H7 (cell line): ENCODE measurements around the gene CLP1. TPM values are rescaled to one million over a fixed set of nuclear protein-coding genes. Genes with fewer than 3 reads are reported as not detected.
A peak's percentile ranks its signal among the peaks of the same experiment; 100 is the strongest.
"Not testable (repeated sequence)": the region's sequence is repeated elsewhere in the genome, so short reads cannot be mapped to it uniquely, and the experiment has no call there.

ENCODE experiments used
- DNase-seq: peaks from one replicate; pipeline ENCODE4 v3.0.0; 2012
- H3K27me3 ChIP-seq: 2 replicates; pipeline ENCODE4 v1.6.0; 2011; ENCODE audit warnings: mild to moderate bottlenecking, low read length; ENCODE audit not compliant: control insufficient read depth, insufficient read depth
- H3K36me3 ChIP-seq: replicated peaks from 2 replicates; pipeline ENCODE4 v1.5.1; 2011; ENCODE audit warnings: low read length; ENCODE audit not compliant: control insufficient read depth, insufficient read depth
- H3K4me3 ChIP-seq: 2 replicates; pipeline ENCODE4 v1.5.1; 2011; ENCODE audit warnings: low read depth, mild to moderate bottlenecking, control low read depth, low read length, moderate library complexity; ENCODE audit not compliant: insufficient read depth
- total RNA-seq: library from RNA; depleted of rRNA; stranded (reverse); fragments of >200 nt; shearing (Covaris generic); gene quantifications from 2 replicates; pipeline ENCODE4 v1.2.3, GENCODE V29; 2014

The CLP1 gene
- total RNA-seq, 1 experiment from 2014 or later = 33.4 TPM

DNA sequence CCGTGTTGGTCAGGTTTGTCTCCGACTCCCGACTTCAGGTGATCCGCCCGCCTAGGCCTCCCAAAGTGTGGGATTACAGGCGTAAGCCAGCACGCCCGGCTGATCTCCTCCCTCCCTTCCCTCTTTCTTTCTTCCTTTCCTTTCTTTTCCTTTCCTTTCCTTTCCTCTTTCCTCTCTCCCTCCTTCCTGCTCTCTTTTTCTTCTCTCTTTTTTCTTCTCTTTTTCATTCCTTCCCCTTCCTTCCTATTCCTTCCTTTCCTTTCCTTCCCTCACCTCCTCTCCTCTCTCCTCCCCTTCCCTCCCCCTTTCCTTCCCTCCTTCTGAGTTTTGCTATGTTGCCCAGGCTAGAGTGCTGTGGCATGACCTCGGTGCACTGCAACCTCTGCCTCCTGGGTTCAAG is 6.4 kb downstream of the CLP1 start:
- Histone ChIP-seq H3K4me3 (no peak overlapping the region), H3K27me3 (no peaks in the 10 kb centered on the region), H3K36me3 (peaks cover 13% of the 10 kb centered on the region)
- DNase-seq = no peak

DNA sequence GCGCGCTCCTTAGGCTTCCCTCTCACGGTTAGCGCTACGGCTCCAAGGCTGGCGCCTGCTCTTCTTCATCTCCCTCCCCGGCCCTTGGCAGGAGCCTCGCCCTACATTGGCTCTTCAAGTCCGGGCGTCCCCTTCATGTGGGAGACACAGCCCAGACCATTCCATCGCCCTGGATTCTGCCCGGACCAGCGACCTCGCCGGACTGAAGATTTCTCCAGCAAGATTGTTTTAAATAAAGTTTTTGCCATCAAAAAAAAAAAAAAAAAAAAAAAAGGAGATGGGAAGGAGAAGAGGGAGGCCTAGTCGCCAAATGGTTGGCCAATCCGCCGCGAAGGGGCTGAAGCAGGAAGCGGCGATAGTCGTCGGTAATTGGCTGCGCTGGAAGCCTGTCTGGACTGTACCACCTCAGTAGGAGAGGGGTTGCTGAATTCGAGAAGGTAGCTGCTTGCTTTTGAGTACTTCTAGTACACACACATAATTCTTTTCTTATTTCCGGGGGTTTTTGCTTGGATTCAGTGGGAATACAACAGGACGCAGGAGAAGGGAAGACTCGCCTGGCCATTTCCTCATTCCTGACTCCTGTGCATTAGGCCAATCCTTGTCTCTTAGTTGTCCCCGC is 9.7 kb downstream of the CLP1 start:
- peak; percentile 95 for DNase-seq
- H3K4me3 ChIP-seq = peak overlapping the region; percentile 96
- H3K27me3 ChIP-seq = no peaks in the 10 kb centered on the region
- peaks cover 2% of the 10 kb centered on the region; the same call in 1 of the 2 replicates for H3K36me3 ChIP-seq

DNA sequence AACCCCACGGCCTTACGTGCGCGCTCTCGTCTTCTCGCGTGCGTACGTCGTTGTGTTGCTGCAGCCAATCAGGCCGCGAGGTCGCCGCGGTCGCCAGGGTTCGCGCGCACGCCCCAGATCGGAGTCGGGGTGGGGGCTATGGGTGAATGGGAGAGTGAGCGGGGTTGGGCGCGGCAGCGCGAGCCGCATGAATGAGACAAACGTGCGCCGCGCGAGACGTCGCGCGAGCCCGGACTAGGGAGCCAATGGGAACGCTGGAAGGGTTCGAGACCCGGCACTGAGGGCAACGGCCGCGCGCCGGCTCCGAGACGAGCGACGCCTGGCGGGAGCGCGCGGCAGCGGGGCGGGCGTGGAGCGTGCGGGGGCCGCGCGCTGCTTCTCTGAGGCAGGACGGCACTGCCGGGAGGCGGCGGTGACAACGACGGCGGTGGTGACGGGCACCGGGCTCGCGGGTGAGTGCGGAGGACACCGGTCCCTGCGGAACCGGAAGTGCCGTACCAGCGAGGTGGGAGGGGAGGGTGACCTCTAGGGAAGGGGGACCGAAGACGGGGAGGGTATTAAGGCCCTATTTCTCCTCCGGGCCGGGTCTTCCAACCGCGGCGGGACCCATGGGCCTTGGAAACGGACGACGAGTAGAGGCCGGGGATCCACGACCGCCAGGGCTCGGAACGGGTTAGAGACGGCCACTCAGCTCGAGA is 10.3 kb downstream of the CLP1 start, which contains the start of gene ZDHHC5:
ZDHHC5 (plus strand) TSS at position 379 of the 698 bp plus-strand sequence. CDS start 4,977 bp downstream, outside the sequence.
- peak; percentile 99 for DNase-seq

DNA sequence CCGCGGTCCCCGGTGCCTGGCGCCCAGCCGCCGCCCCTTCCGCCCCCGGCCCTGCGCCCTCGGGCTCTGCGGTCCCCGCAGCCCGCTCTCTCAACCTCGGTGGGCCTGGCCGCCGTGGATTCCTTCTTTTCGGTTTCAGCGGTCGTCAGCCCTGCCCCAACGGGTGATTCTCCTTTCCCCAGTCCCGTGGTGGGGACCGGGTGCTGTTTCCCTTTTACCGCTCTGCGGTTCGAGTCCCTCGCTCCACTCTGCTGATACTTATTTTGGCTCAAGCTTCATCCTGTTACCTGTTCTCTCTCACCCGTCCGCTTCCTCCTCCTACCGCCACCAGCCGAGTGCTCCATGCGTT is 10.8 kb downstream of the CLP1 start:
- H3K36me3 ChIP-seq = peaks cover 6% of the 10 kb centered on the region
- H3K27me3 ChIP-seq = no peaks in the 10 kb centered on the region
- peak overlapping the region; percentile 96 for H3K4me3 ChIP-seq
- no peak for DNase-seq

More for the DNA sequence above, 10.3 kb downstream of the CLP1 start, which contains the start of gene ZDHHC5:
- H3K4me3 ChIP-seq = peak within 1 kb of the TSS; percentile 96
- H3K27me3 ChIP-seq = no peaks in the 10 kb centered on the region
- H3K36me3 ChIP-seq = peaks cover 2% of the 10 kb centered on the region; the same call in 1 of the 2 replicates

DNA sequence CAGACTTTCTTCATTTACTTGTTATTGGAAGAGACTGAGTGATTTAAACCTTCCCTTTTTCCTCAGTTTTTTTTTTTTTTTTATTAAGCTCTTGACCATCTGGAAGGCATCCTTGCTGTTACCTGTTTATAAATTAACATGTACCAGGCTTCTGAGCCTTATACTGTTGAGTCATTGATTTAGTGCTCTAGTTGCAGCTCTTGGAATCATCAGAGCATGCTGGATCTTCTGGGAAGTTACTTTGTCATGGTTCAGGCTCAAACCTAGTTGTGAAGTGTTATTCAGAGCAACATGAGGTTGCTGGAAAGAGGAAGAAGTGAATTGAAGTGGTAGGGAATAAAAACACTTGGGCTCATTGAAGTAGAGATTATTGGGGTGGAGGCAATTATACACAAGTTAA is 16.7 kb downstream of the CLP1 start:
- Histone ChIP-seq H3K4me3 (no peak overlapping the region), H3K27me3 (no peaks in the 10 kb centered on the region), H3K36me3 (peaks cover 12% of the 10 kb centered on the region)
- no peak for DNase-seq

DNA sequence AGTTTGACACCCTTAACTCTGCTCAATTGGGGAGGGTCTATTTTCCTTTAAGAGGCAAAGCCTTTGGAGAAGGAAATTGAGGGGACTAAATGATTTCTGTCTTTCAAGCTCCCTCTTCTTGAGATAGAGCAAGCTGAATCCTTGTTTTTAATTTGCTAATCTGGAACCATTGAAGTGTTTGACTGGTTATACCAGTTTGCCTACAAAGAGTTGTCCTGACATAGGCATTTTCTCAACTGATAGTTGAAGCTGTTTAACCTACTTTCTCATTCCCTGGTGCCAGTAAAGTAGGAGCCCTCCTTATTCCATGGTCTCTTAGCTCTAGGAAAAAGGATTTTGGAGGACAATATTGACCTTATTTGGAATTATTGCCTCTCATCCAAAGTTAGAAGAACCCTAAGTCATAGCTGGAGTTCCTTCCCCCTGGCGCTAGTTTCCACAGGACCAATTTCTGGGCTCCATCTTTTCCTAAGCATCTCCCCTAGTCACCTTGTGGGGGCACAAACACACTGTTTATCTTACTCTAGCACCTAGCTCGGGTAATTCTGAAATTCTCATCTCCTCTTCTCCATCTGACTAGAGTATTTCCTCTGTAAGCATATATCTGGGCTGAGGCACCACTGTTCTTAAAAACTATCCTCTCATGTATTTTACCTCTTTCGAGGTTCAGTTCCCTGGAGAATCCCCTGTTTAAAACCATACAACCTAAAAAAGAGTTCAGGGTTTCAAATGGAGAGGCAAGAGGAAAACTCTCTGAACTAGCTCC is 17.8 kb downstream of the CLP1 start:
- Histone ChIP-seq H3K27me3 (no peaks in the 10 kb centered on the region), H3K4me3 (no peak overlapping the region), H3K36me3 (peaks cover 13% of the 10 kb centered on the region)
- no peak for DNase-seq

DNA sequence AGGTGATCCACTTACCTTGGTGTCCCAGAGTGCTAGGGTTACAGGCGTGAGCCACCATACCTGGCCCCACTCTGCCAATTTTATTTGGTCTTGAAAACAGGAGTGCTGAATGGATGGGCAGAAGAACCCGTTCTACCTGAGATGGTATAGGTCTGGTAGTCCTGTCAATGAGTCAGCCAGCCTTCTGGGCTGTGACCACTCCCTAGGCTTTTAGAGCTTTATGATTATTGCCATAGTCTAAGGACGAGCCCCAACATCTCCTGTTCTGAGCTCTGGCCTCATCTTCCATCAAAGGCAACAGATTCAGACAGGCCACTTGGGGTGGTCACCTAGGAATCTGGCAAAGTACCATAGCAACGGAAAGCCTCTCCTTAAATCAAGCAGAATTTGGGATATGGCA is 21.8 kb downstream of the CLP1 start:
- no peak for DNase-seq
- peaks cover 6% of the 10 kb centered on the region for H3K36me3 ChIP-seq
- no peak overlapping the region for H3K4me3 ChIP-seq
- H3K27me3 ChIP-seq = no peaks in the 10 kb centered on the region

DNA sequence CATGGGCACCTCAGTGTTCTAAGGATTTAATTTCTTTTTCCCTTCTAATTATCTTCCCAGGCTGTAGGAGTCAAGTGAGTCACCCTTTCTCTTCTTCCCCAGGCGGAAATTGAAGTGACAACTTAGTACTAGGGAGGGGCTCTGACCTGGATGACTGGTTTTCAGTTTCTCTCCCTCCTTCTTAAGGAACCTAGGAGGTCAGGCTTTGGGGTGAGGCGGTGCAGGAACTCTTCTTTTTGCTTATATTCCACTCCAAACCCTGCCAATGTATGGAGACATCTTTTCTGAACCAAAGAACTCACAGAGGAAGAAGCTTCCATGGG is 23.0 kb downstream of the CLP1 start:
- H3K36me3 ChIP-seq = peaks cover 6% of the 10 kb centered on the region
- DNase-seq = no peak
- H3K27me3 ChIP-seq = no peaks in the 10 kb centered on the region
- no peak overlapping the region for H3K4me3 ChIP-seq

DNA sequence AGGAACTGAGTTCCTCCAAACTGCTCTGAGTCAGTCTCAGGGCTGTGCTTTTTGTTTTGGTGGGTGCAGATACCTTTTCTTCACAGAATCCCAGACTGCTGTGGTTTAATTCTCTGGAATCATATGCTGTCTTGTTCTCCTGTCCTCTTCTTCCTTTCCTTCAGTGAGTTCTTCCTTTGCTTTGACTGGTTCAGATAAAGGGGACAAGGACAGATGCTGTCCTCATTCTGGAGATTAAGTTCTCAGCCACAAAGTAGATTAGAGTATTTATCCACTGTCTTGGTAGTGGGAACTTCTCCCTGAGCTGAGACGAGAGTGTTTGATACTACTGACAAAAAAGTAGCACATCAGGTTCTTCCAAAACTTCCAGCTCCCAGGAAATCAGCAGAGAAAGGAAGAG is 23.6 kb downstream of the CLP1 start:
- H3K36me3 ChIP-seq = peaks cover 5% of the 10 kb centered on the region

DNA sequence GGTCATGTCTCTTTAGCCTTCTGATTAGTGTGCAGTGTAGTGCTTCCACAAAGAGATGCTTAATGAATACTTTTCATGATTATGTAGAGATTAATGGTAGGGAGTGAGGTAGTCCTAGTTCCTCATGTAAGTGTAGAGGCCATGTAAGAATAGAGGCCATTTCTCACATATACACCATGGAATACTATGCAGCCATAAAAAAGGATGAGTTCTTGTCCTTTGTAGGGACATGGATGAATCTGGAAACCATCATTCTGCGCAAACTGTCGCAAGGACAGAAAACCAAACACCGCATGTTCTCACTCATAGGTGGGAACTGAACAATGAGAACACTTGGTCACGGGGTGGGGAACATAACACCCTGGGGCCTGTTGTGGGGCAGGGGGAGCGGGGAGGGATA is 32.9 kb downstream of the CLP1 start:
- H3K4me3 ChIP-seq, H3K27me3 ChIP-seq, DNase-seq: not testable (repeated sequence)
- H3K36me3 ChIP-seq = peaks cover 40% of the 10 kb centered on the region

More for the DNA sequence above, 23.6 kb downstream of the CLP1 start:
- no peaks in the 10 kb centered on the region for H3K27me3 ChIP-seq
- no peak overlapping the region for H3K4me3 ChIP-seq
- no peak for DNase-seq

DNA sequence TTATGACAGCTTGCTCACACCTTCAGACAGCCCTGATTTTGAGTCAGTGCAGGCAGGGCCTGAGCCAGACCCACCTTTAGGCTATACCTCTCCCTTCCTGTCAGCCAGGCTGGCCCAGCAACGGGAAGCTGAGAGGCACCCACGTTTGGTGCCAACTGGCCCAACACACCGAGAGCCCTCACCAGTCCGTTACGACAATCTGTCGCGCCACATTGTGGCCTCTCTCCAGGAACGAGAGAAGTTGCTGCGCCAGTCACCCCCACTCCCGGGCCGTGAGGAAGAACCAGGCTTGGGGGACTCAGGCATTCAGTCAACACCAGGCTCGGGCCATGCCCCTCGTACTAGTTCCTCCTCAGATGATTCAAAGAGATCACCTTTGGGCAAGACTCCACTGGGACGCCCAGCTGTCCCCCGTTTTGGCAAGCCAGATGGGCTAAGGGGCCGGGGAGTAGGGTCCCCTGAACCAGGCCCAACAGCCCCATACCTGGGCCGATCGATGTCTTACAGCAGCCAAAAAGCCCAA is 41.3 kb downstream of the CLP1 start:
- H3K36me3 ChIP-seq = peaks cover 41% of the 10 kb centered on the region
- DNase-seq = no peak
- H3K4me3 ChIP-seq = no peak overlapping the region
- no peaks in the 10 kb centered on the region for H3K27me3 ChIP-seq

DNA sequence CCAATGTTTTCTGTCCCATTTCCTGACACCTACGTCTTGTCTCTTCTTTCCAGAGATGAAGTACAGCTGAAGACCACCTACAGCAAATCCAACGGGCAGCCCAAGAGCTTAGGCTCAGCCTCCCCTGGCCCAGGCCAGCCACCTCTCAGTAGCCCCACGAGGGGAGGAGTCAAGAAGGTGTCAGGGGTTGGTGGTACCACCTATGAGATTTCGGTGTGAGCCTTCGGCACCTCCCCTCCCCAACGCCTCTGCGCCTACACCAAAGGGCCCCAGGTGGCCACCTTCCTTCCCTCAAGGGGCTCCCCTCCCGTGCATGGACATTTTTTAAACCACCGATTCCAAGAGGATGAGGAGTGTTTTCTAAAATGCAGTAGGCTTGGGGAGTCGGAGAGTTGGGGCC is 42.3 kb downstream of the CLP1 start:
- Histone ChIP-seq H3K27me3 (no peaks in the 10 kb centered on the region), H3K4me3 (no peak overlapping the region), H3K36me3 (peaks cover 41% of the 10 kb centered on the region)
- peak; percentile 49 for DNase-seq

DNA sequence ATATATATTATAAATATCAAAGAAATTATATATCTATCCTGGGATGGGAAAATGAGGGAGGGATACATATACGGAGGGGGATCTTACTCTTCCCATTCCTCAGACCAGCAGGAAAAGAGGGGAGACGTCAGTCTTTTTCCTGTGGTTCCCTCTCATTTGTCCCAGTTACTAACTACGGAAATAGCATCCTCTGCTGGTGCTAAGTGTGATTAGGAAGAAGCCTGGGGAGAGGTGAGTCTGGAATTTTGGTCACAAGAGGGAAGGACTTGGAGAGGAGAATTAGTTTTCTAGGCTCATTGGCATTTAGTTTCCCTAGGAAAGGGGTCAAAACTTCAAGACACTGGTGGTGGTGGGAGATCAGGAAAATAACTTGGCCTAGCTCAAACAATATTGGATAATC is 42.9 kb downstream of the CLP1 start:
- H3K36me3 ChIP-seq = peaks cover 39% of the 10 kb centered on the region
- peak; percentile 49 for DNase-seq

DNA sequence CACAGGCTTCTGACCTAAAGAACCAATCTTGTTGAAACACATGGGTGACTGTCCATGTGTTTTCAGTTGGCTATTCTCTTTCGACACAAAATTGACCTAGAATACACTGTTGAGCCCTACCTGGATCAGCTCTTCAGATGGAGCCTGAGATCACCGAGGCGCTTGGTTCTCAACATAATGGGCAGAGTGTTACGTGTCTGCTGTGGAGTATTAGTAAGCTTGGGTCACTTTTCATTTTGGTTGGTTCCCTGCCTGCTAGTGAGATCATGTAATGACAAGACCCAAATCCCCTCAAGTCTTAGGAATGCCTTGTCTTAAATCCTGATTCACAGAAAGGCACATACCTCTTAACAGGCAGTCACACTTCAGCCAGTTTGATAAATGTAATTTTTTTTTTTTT is 45.8 kb downstream of the CLP1 start:
- peaks cover 26% of the 10 kb centered on the region for H3K36me3 ChIP-seq
- DNase-seq = no peak

More for the DNA sequence above, 42.9 kb downstream of the CLP1 start:
- Histone ChIP-seq H3K27me3 (no peaks in the 10 kb centered on the region), H3K4me3 (no peak overlapping the region)

DNA sequence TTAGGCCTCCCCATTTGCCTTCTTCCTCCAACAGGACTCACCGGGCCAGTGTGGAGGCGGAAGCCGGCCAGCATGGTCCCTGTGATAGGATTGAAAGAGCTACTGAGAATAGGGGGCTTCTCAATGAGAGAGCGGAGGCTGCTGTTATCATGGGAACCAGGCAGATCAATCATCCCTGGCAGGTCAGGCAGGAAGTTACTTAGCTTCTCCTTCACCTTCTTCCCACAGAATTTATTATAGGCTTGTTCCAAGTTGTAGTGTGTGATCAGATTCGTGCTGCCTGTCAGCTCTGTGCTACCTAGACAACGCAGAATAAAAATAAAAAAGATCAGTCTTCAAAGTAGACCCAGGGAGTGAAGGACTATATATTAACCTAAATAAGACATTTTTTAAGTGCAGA is 47.4 kb downstream of the CLP1 start:
- Histone ChIP-seq H3K27me3 (no peaks in the 10 kb centered on the region), H3K36me3 (peaks cover 11% of the 10 kb centered on the region), H3K4me3 (no peak overlapping the region)
- no peak for DNase-seq

More for the DNA sequence above, 45.8 kb downstream of the CLP1 start:
- H3K27me3 ChIP-seq = no peaks in the 10 kb centered on the region
- H3K4me3 ChIP-seq = no peak overlapping the region
